Measurements from ENCODE around the gene ZNF638.

GRCh38 chr2:71327916-71328315, 3.7 kb upstream of the ZNF638 start:
- TF ChIP-seq SPI1 (IDR thresholded peaks at IDR 0.05; ENCODE audit: borderline replicate concordance, insufficient read depth, low read depth, low read length) = no peak
- TF ChIP-seq TARDBP (IDR thresholded peaks at IDR 0.05; ENCODE audit: borderline replicate concordance) = no peak
- TF ChIP-seq CTCF (IDR thresholded peaks at IDR 0.05 in 2 of 3, conservative IDR thresholded peaks at IDR 0.05 in 1 of 3; ENCODE audit: control insufficient read depth in 2 of 3, extremely low read depth in 1 of 3, insufficient read depth in 1 of 3, low read depth in 3 of 3, low read length in 3 of 3) = no peak
- TF ChIP-seq USF2 (IDR thresholded peaks at IDR 0.05; ENCODE audit: borderline replicate concordance, low read depth, low read length) = no peak

Measured in GM12878 (cell line).